DOHH2 (cell line): ENCODE data around the gene RCN1.

ENCODE experiments used
- H3F3A ChIP-seq: fragments of 200-600 bp; sonication (generic), shearing (Covaris generic); 2 replicates; pipeline ENCODE4 v1.6.0; 2016; ENCODE audit warnings: antibody characterized with exemption, mild to moderate bottlenecking; ENCODE audit not compliant: control insufficient read depth, insufficient read depth
- H3K27ac ChIP-seq: fragments of 200-600 bp; sonication (generic); 2 replicates; pipeline ENCODE4 v1.5.1; 2014; ENCODE audit warnings: low read depth, mild to moderate bottlenecking, low read length, moderate library complexity
- H3K27me3 ChIP-seq: fragments of 200-600 bp; sonication (generic); 2 replicates; pipeline ENCODE4 v1.6.1; 2014; ENCODE audit warnings: mild to moderate bottlenecking, low read length, mixed read lengths; ENCODE audit not compliant: control insufficient read depth
- H3K36me3 ChIP-seq: fragments of 200-600 bp; sonication (generic); 2 replicates; pipeline ENCODE4 v1.6.1; 2014; ENCODE audit warnings: mild to moderate bottlenecking, low read length, moderate library complexity, mixed read lengths; ENCODE audit not compliant: control insufficient read depth
- H3K4me1 ChIP-seq: fragments of 200-600 bp; sonication (generic); 2 replicates; pipeline ENCODE4 v1.6.1; 2014; ENCODE audit warnings: mild to moderate bottlenecking, low read length, mixed read lengths; ENCODE audit not compliant: control insufficient read depth
- H3K4me2 ChIP-seq: fragments of 200-600 bp; sonication (generic); 2 replicates; pipeline ENCODE4 v1.6.0; 2014; ENCODE audit warnings: mild to moderate bottlenecking, low read length, moderate library complexity
- H3K4me3 ChIP-seq: fragments of 200-600 bp; sonication (generic); 2 replicates; pipeline ENCODE4 v1.5.1; 2014; ENCODE audit warnings: mild to moderate bottlenecking, low read length, mixed read lengths
- H3K79me2 ChIP-seq: fragments of 200-600 bp; sonication (generic); 2 replicates; pipeline ENCODE4 v1.6.1; 2014; ENCODE audit warnings: mild to moderate bottlenecking, low read length, mixed read lengths; ENCODE audit not compliant: control insufficient read depth
- H3K9me2 ChIP-seq: fragments of 200-600 bp; sonication (generic); replicated peaks from 2 replicates; pipeline ENCODE4 v1.6.1; 2014; ENCODE audit warnings: mild to moderate bottlenecking, low read length, mixed read lengths; ENCODE audit not compliant: control insufficient read depth
- H3K9me3 ChIP-seq: fragments of 200-600 bp; sonication (generic); 2 replicates; pipeline ENCODE4 v1.6.1; 2014; ENCODE audit warnings: antibody characterized with exemption, low read length, mixed read lengths; ENCODE audit not compliant: control insufficient read depth, insufficient read depth
- H4K20me1 ChIP-seq: fragments of 200-600 bp; sonication (generic); 2 replicates; pipeline ENCODE4 v1.6.0; 2014; ENCODE audit warnings: low read depth, mild to moderate bottlenecking, antibody characterized with exemption, low read length, moderate library complexity; ENCODE audit not compliant: control insufficient read depth, insufficient read depth
- CTCF ChIP-seq: fragments of 200-600 bp; sonication (generic); IDR thresholded peaks from one replicate; pipeline ENCODE4 v1.5.1; 2014; ENCODE audit warnings: antibody characterized with exemption, mild to moderate bottlenecking, low read depth, low read length; ENCODE audit not compliant: poor library complexity, severe bottlenecking
- EZH2phosphoT487 ChIP-seq: fragments of 200-600 bp; sonication (generic); IDR thresholded peaks from 2 replicates; pipeline ENCODE4 v1.6.1; 2017; ENCODE audit warnings: borderline replicate concordance, mild to moderate bottlenecking, antibody characterized with exemption, low read length, moderate library complexity, mixed read lengths

The RCN1 gene

GRCh38 chr11:32103941-32104340, 13.1 kb downstream of the RCN1 start:
- Histone ChIP-seq H3K36me3 (no peaks in the 10 kb centered on the region), H3K27me3 (no peaks in the 10 kb centered on the region), H3K9me2 (no peaks in the 10 kb centered on the region)

GRCh38 chr11:32105871-32106560, 15.1 kb downstream of the RCN1 start:
- no peaks in the 10 kb centered on the region for H3K79me2 ChIP-seq
- H3F3A ChIP-seq: no peaks in the 10 kb centered on the region
- no peaks in the 10 kb centered on the region for H3K4me1 ChIP-seq
- no peak for TF ChIP-seq EZH2phosphoT487
- TF ChIP-seq CTCF: no peak
- H3K9me3 ChIP-seq: no peaks in the 10 kb centered on the region
- H3K27ac ChIP-seq: no peak overlapping the region
- no peaks in the 10 kb centered on the region for H3K27me3 ChIP-seq
- no peaks in the 10 kb centered on the region for H3K9me2 ChIP-seq
- H3K4me2 ChIP-seq: no peak overlapping the region
- no peaks in the 10 kb centered on the region for H3K36me3 ChIP-seq
- H4K20me1 ChIP-seq: no peaks in the 10 kb centered on the region
- H3K4me3 ChIP-seq: no peak overlapping the region

More at GRCh38 chr11:32103941-32104340, 13.1 kb downstream of the RCN1 start:
- no peak overlapping the region for H3K27ac ChIP-seq
- no peak overlapping the region for H3K4me3 ChIP-seq
- no peaks in the 10 kb centered on the region for H3K4me1 ChIP-seq
- H3K4me2 ChIP-seq: no peak overlapping the region
- H4K20me1 ChIP-seq: no peaks in the 10 kb centered on the region
- no peaks in the 10 kb centered on the region for H3F3A ChIP-seq
- H3K79me2 ChIP-seq: no peaks in the 10 kb centered on the region
- no peak for TF ChIP-seq EZH2phosphoT487
- TF ChIP-seq CTCF: no peak
- H3K9me3 ChIP-seq: no peaks in the 10 kb centered on the region

GRCh38 chr11:32107647-32108046, 16.8 kb downstream of the RCN1 start:
- H3K27me3 ChIP-seq: no peaks in the 10 kb centered on the region
- H4K20me1 ChIP-seq: no peaks in the 10 kb centered on the region
- H3K4me2 ChIP-seq: no peak overlapping the region
- H3K79me2 ChIP-seq: no peaks in the 10 kb centered on the region
- H3K4me3 ChIP-seq: no peak overlapping the region
- H3K36me3 ChIP-seq: no peaks in the 10 kb centered on the region
- no peaks in the 10 kb centered on the region for H3K4me1 ChIP-seq
- TF ChIP-seq EZH2phosphoT487: no peak
- TF ChIP-seq CTCF: no peak
- H3F3A ChIP-seq: no peaks in the 10 kb centered on the region
- no peaks in the 10 kb centered on the region for H3K9me2 ChIP-seq
- H3K27ac ChIP-seq: no peak overlapping the region
- H3K9me3 ChIP-seq: no peaks in the 10 kb centered on the region
